ENCODE results near the gene BTRC. TPM values are rescaled to one million over a fixed set of nuclear protein-coding genes. Genes with fewer than 3 reads are reported as not detected.

The BTRC gene
- total RNA-seq, 1 donor from 2014 or later: 14.2 TPM

DNA sequence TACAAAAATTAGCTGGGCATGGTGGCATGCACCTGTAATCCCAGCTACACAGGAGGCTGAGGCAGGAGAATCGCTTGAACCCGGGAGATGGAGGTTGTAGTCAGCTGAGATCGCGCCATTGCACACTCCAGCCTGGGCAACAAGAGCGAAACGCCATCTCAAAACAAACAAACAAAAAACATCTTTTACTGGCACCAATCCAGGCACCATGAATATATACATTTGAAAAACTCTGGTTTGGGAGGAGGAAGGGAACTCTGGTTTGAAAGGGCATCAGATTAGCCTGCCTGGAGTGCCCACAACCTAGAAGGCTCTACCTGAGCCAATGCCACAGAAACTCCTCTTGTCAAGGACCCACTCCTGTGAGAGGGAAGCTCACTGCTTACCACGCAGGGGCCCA is 218.2 kb downstream of the BTRC start:
- TF ChIP-seq, protein P1, sequence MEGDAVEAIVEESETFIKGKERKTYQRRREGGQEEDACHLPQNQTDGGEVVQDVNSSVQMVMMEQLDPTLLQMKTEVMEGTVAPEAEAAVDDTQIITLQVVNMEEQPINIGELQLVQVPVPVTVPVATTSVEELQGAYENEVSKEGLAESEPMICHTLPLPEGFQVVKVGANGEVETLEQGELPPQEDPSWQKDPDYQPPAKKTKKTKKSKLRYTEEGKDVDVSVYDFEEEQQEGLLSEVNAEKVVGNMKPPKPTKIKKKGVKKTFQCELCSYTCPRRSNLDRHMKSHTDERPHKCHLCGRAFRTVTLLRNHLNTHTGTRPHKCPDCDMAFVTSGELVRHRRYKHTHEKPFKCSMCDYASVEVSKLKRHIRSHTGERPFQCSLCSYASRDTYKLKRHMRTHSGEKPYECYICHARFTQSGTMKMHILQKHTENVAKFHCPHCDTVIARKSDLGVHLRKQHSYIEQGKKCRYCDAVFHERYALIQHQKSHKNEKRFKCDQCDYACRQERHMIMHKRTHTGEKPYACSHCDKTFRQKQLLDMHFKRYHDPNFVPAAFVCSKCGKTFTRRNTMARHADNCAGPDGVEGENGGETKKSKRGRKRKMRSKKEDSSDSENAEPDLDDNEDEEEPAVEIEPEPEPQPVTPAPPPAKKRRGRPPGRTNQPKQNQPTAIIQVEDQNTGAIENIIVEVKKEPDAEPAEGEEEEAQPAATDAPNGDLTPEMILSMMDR (conservative IDR thresholded peaks at IDR 0.05; ENCODE audit: low read depth, low read length): no peak
- no peak for DNase-seq (ENCODE audit: low read depth)
- no peak overlapping the region for H3K4me3 ChIP-seq (ENCODE audit: low read depth, low read length)

DNA sequence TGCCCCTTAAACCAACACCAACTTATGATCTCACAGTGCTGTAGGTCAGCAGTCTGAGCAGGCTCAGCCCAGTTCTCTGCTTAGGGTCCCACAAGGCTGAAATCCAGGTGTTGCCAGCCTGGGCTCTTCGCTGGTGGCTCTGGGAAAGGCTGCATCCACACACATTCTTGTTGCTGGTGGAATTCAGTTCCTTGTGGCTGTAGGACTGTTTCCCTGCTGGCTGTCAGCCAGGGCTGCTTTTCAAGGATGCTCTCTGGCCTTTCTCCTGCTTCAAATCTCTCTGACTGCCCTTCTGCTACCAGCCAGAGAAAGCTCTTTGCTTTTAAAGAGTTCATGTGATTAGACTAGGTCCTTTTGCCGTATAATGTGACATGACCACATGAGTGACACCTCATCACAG is 218.8 kb downstream of the BTRC start:
- H3K4me3 ChIP-seq (ENCODE audit: low read depth, low read length): no peak overlapping the region
- TF ChIP-seq, protein P1 (conservative IDR thresholded peaks at IDR 0.05; ENCODE audit: low read depth, low read length): no peak
- DNase-seq (ENCODE audit: low read depth): no peak

DNA sequence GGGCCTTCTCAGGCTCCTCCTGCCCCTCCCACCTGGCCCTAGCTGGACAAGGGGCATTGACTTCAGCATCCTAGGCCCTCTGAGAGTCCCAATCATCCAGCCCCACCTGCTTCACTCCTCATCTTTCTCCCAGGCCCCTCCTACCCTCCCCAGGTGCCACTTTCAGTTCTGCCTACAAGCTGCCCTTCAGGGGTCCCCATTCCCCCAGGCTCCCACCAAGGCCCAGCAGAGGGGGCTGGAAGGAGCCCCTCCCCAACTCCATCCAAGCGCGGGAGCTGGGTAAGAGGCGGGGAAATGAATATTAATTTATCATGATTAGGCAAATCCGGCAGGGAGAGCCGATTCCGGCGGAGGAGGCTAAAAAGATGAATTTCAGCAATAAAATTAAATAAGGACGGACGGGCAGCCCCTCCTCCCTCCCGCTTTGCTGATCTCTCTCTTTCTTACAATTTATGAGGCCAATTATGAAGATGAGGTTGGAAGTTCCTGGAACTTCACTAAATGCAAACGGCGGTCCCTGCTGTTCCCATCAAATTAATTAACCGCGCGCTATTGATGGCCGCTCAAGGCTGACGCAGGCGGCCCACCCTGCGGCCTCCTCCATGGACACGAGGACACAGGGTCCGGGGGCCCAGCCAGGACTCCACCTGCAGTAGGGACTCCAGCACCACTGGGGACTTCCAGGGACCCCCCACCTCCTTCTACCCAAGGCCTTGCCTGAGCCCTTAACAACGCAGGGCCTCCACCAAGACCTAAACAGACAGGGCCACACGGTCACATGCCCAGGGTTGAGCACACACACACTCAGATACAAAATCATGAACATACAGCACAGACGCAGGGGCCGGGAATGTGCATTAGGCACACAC is 220.2 kb downstream of the BTRC start:
- no peak overlapping the region for H3K4me3 ChIP-seq (ENCODE audit: low read depth, low read length)
- TF ChIP-seq, protein P1 (conservative IDR thresholded peaks at IDR 0.05; ENCODE audit: low read depth, low read length): no peak
- DNase-seq (ENCODE audit: low read depth): no peak

DNA sequence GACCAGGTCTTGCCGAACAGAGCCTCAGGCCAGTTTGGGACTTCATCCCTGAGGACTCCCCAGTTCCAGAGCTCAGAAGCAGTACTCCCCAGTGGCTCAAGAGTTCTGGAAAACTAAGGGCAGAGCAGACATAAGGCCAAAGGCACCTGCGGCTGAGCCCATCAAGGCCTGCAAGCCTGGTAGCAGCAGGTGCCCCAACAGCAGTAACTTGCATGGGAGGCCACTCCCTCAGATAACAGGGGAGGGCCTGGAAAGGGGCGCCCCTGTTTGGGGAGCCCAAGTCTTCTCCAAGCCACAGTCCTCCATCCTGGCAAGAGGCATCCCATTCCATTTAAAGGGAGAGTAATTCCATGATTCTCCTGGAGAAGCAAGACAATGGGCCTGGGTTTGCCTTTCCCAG is 221.1 kb downstream of the BTRC start:
- no peak overlapping the region for H3K4me3 ChIP-seq (ENCODE audit: low read depth, low read length)
- no peak for DNase-seq (ENCODE audit: low read depth)
- TF ChIP-seq, protein P1 (conservative IDR thresholded peaks at IDR 0.05; ENCODE audit: low read depth, low read length): no peak

DNA sequence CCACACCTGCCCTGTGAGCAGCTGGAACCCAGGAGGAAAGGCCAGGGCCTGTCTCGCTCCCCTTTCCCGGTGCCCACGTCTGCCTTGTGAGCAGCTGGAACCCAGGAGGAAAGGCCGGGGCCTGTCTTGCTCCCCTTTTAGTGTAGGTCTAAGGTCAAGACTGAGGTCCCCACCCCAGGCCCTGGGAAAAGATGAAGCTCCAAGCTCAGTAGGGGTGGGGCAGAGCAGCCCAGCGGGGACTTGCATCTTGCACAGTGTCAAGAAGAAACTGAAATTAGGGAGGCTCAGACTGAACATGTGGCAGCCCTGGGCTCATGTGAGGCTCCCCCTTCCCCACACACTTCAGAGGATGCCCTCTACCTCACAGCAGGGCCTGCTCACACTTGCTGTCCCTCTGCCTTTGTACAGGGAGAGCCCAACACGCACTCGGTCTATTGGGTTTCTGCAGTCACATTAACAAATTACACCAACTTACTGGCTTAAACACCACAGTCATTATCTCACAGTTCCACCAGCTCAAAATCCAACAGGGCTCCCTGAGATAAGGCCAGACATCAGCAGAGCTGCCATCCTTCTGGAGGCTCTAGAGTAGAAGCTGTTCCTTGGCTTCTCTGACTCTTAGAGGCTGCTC is 221.7 kb downstream of the BTRC start:
- TF ChIP-seq, protein P1 (conservative IDR thresholded peaks at IDR 0.05; ENCODE audit: low read depth, low read length): no peak
- no peak for DNase-seq (ENCODE audit: low read depth)

DNA sequence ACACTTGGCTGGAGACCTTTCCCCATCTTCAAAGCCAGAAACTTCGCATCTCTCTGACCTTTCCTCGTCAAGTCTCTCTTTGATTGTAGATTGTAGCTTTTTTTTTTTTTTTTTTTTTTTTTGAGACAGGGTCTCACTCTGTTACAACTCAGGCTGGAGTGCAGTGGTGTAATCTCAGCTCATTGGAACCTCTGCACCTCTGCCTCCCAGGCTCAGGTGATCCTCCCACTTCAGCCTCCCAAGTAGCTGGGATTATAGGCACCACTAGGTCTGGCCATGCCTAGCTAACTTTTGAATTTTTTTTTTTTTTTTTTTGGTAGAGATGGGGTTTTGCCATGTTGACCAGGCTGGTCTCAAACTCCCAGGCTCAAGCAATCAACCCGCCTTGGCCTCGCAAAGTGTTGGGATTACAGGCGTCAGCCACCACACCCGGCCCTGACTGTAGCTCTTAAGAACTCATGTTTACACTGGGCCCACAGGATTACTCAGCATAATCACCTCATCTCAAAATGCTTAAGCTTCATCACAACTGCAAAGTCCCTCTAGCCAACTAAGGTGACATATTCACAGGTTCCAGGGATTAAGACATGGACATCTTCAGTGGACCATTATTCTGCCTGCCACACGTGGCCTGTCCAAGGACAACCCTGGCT is 222.4 kb downstream of the BTRC start:
- no peak for DNase-seq (ENCODE audit: low read depth)

More for the DNA sequence above, 221.7 kb downstream of the BTRC start:
- H3K4me3 ChIP-seq (ENCODE audit: low read depth, low read length): no peak overlapping the region

More for the DNA sequence above, 222.4 kb downstream of the BTRC start:
- TF ChIP-seq, protein P1 (conservative IDR thresholded peaks at IDR 0.05; ENCODE audit: low read depth, low read length): no peak
- no peak overlapping the region for H3K4me3 ChIP-seq (ENCODE audit: low read depth, low read length)

All from epithelial cell of proximal tubule (primary cell).